Femur (tissue), 1 donor: Measurements from ENCODE around the gene RNU6-1.

Source experiments
- DNase-seq: peaks from one replicate; pipeline ENCODE4 v3.0.0-alpha.2; 2017

RNU6-1 gene

DNA sequence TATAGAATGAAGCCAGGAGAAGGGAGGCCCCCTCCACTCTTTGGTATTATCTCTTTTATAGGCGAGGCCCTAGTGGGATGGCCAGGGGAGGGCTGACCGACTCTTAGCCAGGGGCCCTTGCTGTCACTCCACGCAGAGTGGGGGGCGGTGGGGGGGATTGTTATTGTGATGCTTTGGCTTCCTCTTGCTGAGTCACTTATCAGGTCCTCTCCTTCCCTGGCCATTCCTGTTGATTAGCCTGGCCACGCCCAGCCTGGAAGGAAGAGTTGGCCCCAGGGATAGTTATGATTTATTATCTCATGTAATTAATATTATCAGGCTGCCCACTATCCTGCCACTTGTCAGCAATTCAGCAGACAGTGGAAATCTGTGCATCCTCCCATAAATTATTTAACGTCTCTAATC is 40.0 kb downstream of the RNU6-1 start:
- DNase-seq: no peak

DNA sequence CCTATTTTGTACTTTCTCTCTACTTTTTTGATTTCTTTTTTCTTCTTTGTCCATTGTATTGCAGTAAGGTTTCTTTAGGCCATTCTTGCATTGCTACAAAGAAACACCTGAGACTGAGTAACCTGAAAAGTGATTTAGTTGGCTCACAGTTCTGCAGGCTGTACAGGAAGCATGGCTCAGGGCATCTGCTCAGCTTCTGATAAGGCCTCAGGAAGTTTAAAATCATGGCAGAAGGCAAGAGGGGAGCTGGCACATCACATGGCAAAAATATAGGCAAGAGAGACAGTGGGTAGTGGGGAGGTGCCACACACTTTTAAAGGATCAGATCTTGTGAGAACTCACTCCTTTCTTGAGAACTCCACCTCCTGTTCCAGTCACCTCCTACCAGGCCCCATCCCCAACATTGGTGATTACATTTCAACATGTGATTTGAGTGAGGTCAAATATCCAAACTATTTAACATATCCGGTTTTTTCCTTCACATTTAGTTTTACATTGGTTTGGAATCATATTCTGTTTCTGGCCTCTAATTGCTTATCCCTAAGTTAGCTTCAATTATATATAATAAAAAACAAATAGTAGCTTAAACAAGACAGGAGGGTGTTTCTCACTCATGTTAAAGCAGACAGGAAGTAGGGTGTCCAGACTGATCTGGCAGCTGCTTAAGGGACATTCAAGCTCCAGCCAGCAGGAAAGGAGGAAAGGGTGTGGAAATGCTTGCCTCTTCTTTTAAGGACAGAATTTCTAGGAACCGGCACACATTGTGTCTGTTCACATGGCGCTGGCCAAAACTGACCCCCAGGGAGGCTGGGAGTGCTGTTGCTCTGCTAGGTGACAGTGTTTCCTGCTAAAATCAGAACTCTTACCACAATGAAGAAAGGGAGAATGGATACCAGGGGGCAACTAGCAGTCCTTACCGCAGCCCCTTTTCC is 43.4 kb downstream of the RNU6-1 start:
- DNase-seq: no peak

DNA sequence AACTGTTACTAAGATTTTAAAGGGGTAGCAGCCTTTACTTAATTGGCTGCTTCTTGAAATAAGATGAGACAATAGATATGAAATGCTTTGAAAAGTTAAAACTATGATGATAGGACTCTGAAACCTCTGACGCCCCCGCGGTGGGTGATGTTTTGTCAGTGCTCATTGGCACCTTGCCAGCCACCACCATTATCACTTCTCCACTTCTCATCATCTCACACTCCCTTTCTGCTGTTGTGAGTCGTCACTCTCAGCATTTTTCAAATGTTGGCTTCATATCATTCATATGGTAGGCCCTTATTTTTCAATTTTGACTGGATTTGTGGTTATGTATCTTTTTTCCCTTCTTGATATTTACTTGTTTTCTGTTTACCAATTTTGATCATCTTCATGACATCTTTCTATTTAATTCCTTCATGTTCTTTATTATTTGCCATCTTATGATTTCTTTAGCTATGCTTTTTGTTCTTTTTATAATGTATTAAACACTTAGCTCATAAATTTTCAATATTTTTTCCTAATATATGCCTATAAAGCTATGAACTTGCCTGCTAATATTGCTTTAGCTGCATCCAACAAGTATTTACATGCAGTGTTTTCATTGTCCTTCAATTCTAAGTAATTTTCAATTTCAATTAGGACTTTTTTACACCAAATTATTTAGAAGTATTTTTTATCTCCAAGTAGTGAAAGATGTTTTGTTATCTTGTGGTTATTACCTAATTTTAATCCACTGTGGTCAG is 44.8 kb downstream of the RNU6-1 start:
- DNase-seq: no peak

DNA sequence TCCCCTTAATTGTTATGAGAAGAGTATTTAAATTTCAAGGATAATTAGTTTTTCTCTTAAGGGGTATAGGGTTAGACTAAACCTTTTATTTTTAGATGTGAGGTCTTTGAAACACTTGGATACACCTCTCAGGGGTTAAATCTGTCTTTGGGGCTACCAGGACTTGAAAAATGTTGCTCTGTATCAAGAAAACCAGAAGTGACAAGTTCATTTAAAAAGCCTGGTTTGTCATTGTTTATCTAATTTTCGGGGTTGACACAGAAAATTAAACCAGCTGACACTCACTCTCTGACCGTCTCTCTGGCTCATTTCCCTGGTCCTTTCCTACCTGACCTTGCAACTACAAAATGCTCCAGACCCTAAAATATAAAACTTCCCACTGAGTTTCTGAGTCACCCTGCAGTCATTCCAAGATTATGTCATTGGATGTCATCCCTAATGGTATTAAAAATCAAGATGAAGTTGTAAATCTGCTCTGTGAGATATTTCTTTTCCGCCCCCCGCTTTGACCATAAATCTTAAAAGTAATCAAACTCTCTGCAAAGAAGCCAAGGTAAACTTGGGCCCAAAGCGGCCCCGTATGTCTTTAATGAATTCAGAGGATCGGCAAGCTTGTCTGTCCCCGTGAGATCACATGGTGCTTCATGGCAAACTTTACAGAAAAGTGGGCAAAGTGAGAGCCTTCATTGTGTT is 47.4 kb downstream of the RNU6-1 start:
- DNase-seq: no peak

DNA sequence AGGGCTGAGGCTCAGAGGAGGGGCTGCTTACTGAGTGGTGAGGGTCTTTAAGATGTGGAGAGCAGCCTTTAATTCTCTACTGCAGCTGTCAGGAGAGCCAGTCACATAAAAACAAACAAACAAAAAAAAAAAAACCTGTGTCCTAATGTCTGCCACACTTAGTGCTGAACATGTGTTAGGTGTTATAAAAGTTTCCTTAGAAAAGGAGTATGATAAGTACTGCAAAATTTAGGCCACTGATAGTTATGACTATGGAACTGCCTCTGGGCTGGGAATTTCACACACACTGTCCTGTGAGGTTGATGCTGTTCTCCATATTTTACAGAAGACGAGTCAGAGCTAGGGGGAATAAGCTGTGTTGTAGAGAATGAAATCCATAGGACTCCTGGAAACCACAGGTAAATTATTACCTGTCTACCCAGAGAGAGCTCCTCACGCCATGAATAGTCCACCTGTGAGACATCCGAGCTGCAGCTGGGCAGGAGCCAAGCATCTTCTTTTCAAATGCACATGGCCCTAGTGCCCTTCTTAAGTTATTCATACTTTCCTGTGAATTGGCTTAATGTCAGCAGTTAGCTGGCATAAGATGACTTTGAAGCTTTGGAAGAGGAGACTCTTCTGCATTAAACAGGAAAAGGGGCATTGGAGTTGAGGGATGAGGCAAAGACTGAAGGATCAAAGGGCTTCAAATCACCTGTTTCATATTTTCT is 49.1 kb downstream of the RNU6-1 start:
- no peak for DNase-seq
